HG03159 (cell line): ENCODE measurements around the gene COPB2.
"Not testable (repeated sequence)": the region's sequence is repeated elsewhere in the genome, so short reads cannot be mapped to it uniquely, and the experiment has no call there.

ENCODE experiments used
- ATAC-seq: cut with Tn5 transposase; IDR thresholded peaks from one replicate; pipeline ENCODE4 v1.9.1; 2021; ENCODE audit warnings: mild to moderate bottlenecking, moderate library complexity; ENCODE audit not compliant: unreplicated experiment

COPB2 gene

DNA sequence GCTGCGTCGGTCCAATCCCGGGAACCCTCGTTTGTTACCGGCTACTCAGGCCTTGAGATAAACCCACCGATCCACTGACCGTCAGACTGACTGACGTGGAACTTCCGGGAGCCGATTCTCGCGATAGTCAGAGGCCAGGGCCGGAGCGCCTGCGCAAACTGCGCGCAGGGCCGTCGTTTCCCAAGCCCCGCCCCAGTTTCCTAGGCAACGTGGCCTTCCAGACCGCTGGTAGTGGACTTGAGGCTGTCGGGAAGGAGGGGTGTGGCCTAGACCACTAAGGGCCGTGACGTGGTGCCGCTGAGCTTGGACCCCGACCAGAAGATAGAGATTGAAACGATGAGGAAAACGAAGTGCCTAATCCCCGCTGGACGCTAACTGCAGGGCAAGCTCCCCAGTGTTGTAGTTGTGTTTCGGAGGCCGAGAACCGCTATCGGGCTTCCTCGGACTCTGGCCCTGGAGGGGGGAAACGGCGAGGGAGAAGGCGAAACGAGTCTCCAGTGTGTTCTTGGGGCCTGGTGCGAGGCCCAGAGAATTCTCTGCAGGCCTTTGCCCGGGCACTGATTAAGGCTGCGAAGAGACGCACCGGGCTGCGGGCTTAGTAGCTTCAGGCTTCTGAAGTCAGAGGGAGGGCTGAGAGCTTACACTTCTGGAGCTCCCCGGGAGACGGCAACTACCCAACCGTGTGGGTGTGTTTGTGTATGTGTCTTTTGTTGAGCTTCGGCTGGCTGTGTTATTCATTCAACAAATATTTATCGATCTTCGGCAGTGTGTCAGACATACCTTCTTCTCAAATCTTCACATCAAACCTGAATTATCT is at the start of gene COPB2:
TSS of gene COPB2 (minus strand) at position 96 of the 817 bp plus-strand sequence. CDS start 97 bp downstream, outside the sequence.
- peak; percentile 97 for ATAC-seq

DNA sequence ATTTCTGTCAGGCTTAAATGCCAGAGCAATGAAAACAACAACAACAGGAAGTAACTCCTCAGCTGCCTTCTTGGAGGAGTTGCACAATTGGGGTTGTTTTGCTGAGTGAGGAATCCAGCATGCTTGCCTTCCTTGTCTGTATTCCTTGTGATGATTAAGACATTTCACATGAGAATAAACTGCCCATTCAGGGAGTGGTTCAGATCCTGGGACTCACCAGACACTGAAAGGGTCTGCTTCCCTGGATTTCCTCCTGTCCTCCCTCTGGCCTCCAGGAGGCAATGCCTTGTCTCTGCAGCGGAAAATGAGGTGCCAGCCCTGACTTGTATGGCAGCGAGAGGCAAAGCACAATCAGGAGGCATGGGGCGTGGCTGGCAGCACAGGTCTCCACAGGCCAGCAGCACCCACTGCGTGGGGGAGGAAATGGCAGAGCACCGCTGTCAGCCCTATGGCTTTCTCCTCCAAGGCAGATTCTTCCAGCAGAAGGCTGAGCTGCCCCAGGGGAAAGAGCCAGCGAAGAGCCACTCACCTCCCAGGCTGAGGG is 45.4 kb upstream of the COPB2 start:
- ATAC-seq: no peak

DNA sequence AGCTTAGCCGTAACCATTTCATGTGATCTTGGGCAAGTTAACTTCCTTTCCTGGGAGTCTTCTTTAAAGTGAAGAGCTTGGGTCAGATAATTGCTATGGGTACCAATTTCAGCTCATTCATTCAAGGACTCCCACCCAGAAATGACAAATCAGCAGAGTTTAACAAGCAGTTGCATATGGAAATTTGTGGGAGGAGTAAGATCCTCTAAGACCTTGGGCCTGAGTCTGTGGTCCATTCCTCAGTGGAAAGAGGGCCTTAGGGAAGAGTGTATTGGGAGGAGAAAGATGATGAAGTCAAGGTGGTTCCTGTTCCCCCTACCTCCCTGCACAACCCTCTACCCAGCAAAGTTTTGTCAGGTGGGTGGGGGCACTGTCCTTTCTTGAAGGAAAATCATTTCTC is 44.8 kb upstream of the COPB2 start:
- no peak for ATAC-seq

DNA sequence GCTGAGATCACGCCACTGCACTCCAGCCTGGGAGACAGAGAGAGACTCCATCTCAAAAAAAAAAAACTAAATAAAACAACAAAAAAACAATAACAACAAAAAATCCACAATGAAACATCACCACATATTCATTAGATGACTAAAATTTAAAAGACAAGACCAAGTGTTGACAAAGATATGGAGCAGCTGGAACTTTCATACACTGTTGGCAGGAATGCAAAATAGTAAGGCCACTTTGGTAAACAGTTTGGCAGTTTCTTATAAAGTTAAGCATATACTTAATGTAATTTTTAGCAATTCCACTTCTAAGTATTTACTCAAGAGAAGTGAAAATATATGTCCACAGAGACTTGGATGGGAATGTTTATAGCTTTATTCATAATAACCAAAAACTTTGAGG is 43.6 kb upstream of the COPB2 start:
- ATAC-seq: no peak

DNA sequence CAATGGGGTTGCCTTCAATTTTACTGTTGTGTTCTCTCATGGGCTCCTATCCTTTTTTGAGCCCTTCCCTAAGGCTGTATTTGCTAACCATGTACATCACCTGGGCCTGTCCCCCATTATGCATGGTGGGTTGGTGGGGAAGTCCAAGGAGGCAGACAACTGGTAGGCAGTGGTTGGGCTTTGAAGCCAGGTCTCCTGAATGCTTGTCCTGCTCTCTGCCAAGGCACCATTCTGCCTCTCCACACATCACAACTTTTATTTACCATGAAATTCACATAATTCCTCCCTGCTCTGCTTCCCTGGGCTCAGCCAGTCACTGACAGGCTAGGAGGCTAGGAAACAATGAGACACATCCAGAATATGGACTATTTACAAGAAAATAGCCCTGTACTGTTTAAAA is 41.0 kb upstream of the COPB2 start:
- no peak for ATAC-seq

DNA sequence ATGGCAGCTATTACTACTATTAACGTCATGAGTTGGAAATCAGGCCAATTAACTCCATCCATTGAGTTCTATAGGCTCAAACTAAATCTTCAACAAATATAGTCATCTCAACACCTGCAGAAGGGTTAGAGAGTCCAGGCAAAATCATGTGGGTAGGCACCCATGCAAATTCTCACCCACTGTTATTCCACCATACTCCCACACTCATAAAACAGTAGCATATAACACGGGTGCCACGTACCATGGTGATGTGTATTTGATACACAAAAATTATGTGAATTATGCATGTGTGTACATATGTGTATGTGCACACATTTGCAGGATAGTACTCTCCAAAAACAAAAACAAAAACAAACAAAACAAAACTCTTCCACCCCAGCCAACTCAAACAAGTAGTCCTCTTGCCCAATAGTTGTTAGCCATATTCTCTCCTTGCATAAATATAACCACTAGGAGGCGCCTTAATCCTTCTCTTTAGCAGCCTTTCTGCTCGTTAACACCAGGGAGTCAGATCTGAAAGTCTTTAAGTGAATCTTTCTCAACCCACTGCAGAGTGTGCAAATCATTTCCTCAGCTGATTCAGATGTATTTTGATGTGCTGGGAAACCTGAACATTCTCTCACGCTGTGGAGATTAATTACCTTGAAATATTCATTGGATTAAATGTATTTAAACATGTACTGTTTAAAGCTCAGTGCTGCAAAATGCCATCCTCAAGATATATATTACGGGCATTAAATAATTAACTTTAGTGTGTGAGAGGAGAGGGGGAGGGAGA is 38.0 kb upstream of the COPB2 start:
- ATAC-seq: peak; percentile 91

DNA sequence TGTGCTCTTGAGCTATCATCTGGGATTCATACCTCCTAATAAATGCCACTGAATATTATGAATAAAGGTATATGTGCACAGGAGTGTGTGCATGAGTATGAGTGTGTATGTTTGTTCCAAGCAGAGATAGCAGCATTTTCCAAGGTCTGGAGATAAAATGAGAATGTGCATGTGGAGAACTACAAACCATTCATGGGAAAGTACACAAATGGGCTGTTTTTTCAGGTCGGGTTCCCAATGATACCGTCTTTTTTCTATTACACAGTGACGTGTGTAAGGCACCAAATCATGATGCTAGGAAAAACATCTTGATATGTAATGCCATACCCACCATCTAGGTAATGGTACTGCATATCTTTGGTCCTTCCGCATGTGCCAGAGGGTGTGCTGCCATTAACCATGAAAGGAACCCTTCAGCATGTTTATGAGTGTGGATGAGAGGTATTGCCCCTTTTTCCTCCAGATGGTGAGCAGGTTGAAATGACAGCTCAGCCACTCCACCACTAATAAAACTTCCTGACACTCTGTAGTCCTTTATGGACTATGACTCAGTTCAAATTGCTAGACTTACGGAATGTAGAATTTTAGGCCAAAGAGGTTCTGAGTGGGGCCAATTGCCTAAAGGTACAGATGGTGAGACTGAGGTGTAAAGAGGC is 36.4 kb upstream of the COPB2 start:
- ATAC-seq: no peak

DNA sequence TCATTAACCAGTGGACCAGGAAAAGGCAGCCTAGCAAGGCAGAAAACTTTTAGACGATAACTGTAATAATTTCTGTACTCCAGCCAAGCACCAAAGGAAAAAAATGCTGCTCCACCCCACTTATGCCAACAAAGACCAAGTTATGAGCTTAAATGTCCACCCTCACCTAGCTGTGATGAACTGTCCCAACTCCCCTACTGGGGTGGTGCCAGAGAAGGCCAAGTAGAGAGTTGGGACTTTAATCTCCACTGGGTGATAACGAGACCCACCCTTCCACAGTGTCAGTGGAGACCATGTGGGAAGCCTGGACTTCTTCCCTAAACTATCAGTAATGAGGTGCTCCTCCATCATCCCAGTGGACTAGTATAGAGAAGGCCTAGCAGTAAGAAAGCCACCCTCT is 33.8 kb upstream of the COPB2 start:
- no peak for ATAC-seq

DNA sequence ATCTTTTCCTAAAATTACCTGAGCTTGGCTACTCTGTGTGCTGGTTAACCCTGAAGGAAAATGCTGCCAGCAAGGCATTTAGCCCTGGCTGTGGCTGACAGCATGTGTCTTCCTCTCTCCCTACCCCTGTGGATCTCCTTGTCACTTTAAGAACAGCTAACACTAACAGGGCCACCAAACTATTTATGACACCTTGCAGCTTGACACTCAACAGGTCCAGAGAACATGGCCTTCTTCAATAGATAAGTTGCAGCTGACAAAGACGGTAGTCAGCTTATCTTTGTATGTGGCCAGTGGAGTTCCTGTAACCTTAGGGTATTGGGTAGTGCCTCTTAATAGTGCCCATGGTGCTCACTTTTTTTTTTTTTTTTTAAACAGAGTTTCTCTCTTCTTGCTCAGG is 32.0 kb upstream of the COPB2 start:
- ATAC-seq: no peak

DNA sequence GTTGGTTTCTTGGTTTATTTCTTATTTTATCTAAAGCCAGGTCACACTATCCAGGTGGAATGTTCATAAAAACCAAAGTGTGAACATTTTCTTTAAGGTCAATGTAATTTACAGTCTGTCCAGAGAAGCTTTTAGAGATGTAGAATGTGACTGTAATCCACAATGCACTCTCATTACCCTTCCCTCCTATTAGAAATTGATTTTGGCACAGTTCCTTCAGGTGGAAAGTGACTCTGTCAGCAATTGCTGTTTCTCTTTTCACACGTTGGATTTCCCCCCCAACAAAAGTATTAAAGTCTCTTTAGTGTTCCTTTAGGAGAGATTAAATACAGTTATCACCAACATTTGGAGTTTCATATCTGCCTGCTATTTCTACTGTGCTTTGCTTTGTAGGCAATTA is 31.6 kb upstream of the COPB2 start:
- no peak for ATAC-seq

DNA sequence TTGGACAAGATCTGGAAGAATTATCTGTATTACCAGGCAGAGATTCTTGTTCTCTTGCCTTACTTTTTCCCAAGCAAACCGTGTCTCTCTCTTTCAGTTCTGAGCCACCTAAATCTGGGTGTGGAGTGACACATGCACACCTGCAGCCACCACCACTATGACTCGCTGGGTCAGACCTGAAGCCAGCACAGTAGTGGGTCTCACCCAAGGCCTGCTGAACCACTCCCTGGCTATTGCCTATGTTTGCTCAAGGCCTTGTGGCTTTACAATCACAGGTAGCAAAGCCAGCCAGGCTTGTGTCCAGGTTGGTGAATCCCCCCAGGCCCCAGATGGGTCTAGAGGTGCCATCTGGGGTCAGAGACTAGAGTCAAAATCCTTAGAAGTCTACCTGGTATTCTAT is 28.7 kb upstream of the COPB2 start:
- ATAC-seq: no peak

DNA sequence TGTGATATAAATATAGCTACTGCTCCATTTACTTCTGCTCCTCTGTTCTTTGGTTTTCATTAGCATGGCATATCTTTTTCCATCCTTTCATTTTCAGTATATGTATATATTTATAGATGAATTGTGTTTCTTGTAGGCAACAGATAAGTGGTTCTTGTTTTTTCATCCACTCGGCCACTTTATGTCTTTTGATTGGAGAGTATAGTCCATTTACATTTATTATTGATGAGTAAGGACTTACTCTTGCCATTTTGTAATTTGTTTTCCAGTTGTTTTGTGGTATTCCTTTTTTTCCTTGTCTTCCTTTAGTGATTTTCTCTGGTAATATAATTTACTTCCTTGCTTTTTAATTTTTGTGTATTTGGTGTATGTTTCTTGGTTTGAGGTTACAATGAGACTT is 26.8 kb upstream of the COPB2 start:
- ATAC-seq: no peak

DNA sequence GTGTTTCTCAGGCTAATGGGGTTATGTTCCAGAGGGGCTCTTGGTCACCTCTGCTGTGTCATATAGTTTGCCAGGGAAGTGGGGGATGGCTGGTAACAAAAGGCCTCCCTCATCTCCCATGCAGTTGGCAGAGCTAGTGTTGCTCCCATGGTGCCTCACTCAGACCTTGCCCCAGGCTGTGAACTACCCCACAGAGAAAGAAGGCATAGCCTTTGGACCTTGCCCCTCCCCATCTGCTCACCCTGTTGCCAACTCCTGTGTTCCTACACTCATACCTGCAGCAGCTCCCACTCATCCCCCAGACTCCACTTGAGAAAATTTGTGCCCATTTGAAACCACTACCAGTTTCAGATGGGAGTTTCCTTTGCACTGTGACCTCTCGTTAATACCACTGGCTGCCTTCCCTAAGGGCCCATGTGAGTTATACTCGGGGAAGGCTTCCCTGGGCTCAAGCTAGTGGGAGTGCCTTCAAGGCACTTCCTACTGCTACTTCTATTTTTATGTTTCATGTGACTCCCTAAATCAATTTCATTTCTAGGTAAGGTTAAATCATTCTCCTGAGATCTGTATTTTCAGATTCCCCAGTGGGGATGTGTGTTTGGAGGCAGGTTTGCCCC is 25.3 kb upstream of the COPB2 start:
- ATAC-seq: no peak

DNA sequence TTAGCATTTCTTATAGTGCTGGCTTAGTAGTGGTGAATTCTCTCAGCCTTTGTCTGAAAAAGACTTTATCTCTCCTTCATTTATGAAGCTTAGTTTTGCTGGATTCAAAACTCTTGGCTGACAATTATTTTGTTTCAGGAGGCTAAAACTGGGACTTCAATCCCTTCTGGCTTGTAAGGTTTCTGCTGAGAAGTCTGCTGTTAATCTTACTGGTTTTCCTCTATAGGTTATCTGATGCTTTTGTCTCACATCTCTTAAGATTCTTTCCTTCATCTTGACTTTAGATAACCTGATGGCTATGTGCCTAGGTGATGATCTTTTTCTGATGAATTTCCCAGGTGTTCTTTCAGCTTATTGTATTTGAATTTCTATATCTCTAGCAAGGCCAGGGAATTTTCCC is 23.4 kb upstream of the COPB2 start:
- not testable (repeated sequence) for ATAC-seq

DNA sequence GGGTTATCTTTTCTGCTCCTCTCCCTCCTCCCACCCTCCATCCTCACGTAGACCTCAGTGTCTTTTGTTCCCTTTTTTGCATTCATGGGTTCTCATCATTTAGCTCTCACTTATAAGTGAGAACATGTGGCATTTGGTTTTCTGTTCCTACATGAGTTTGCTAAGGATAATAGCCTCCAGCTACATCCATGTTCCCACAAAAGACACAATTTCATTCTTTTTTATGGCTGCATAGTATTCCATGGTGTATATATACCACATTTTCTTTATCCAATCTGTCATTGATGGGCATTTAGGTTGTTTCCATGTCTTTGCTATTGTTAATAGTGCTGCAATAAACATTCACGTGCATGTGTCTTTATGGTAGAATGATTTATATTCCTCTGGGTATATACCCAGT is 11.7 kb upstream of the COPB2 start:
- ATAC-seq: not testable (repeated sequence)

DNA sequence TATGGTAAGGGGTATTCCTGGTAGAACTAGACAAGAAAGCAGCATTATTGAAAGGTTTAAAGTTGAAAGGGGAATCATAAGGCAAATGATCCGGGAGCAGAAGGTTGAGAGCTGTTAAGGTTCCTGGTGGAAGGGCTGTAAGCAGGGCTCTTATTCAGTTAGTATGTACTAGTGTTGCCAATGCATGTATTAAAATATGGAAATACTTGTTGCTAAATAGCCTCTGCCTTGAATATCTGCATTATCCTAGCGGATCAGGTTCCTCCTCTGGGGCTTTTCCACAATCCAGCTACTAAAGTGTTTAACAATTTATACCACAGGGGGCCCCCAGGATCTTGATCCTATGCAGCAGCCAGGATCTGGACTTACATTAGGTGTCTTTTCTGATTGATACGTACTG is 7.3 kb upstream of the COPB2 start:
- ATAC-seq: no peak

DNA sequence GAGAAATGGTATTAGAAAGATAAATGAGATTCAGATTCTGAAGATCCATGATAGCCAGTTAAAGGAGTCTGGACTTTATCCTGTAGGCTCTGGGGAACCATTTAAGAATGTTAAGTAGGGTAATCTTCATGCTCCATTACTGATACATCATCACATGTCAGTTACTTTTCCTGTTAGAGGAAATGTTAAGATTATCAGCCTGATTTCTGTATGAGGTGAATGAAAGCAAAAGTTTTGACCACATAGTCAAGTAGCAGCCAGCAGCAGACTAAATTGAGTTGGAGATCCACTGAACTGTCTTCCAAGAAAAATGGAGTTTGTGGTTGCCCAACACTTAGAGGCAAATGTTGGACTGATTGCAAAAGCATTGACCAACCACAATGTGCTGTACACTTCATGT is 4.7 kb upstream of the COPB2 start:
- no peak for ATAC-seq

DNA sequence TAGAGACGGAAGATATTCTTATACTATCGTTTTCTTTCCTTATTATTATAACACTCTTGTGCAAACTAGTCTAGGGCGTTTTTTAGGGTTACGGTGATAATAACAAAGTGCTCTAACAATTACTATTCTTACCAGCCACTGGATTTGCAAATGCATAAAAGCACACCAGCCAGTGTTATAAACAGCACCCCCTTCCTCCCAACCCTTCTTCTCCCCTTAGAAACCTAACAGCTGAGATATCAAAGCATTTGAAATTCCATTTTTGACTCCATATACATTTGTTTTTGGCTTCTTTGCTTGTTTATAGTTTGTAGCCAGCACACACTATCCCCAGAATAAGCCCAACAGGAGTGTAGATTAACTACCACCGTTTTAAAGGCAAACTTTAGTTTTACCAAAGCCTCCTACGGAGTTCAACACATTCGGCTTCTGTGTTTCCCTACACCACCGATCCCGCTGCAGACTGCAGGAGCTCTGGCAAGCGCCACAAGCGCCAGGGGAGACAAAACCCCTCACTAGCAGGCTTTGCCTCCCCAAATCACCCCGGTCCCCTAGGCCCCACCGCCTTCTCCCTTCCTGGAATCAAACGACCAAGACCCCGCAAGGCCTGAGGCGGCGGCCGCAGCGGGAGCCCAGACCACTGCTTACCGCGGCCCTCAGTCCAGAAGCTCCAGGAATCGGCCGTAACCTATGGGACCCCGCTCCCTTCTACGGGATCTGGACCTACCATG is 461 bp downstream of the COPB2 start:
- ATAC-seq: peak; percentile 13

DNA sequence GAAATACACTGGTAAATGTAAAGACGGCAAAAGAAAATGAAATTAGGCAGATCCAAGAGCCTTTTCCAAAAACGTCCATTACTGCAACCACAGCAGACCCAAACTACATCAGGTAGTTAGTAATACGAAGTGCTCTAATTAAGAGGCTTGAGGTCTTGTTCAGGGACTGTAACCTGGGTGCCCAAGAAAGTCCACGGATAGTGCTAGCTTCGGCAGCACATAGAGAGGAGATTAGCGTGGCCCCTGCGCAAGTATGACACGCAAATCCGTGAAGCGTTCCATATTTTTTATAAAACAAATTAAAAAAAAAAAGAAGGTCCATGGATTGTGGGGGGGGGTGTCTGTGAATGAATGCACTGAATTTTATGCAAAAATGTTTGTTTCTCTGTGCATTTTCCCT is 1.4 kb downstream of the COPB2 start:
- ATAC-seq: no peak

DNA sequence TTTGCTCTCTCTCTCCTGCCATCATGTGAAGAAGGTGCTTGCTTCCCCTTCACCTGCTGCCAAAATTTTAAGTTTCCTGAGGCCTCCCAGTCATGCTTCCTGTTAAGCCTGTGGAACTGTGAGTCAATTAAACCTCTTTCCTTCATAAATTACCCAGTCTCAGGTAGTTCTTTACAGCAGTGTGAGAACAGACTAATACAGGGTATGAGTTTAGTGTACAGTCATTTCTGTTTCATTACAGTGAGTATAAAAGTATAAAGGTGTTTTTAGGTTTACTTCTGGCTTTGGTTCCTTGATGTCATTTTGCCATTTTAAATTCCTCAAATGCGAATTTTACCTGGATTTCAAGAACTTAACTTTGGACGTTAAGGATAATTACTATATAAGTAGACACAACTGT is 7.2 kb downstream of the COPB2 start:
- not testable (repeated sequence) for ATAC-seq
